GM12878 (cell line): ENCODE data around the gene MTHFD1. TPM values are rescaled to one million over a fixed set of nuclear protein-coding genes. Genes with fewer than 3 reads are reported as not detected.

Source experiments
- CEBPZ ChIP-seq: fragments of 150-350 bp; IDR thresholded peaks from 2 replicates; pipeline ENCODE4 v1.6.1; 2016; ENCODE audit warnings: low read depth, low read length
- ELK1 ChIP-seq: IDR thresholded peaks from 2 replicates; pipeline ENCODE4 v1.6.1; 2012; ENCODE audit warnings: low read depth, low read length, improper control_type of control experiment
- FOXK2 ChIP-seq: fragments of 450-650 bp; IDR thresholded peaks from 2 replicates; pipeline ENCODE4 v1.6.1; 2017; ENCODE audit warnings: mild to moderate bottlenecking, moderate library complexity
- GABPA ChIP-seq: IDR thresholded peaks from 2 replicates; pipeline ENCODE4 v1.6.1; 2014; ENCODE audit warnings: antibody characterized with exemption, low read depth, mild to moderate bottlenecking, inconsistent platforms
- HDAC2 ChIP-seq: fragments of 200-600 bp; sonication (generic); IDR thresholded peaks from 2 replicates; pipeline ENCODE4 v1.6.1; 2017
- JUNB ChIP-seq: IDR thresholded peaks from 2 replicates; pipeline ENCODE4 v1.6.1; 2016; ENCODE audit warnings: antibody characterized with exemption, mild to moderate bottlenecking
- MLLT1 ChIP-seq: fragments of 450-650 bp; IDR thresholded peaks from 2 replicates; pipeline ENCODE4 v1.6.1; 2016; ENCODE audit warnings: mild to moderate bottlenecking
- MXI1 ChIP-seq: fragments of 150-350 bp; IDR thresholded peaks from 2 replicates; pipeline ENCODE4 v1.6.1; 2011; ENCODE audit warnings: low read depth, mild to moderate bottlenecking, inconsistent platforms, low read length, improper control_type of control experiment
- MYB ChIP-seq: fragments of 150-350 bp; IDR thresholded peaks from 2 replicates; pipeline ENCODE4 v1.6.1; 2014; ENCODE audit warnings: mild to moderate bottlenecking, low read depth, low read length, borderline replicate concordance
- MYC ChIP-seq: IDR thresholded peaks from 2 replicates; pipeline ENCODE4 v1.6.1; 2011; ENCODE audit warnings: mild to moderate bottlenecking, low read length, moderate library complexity, inconsistent platforms; ENCODE audit not compliant: insufficient read depth, insufficient replicate concordance, insufficient read length, severe bottlenecking
- NR2C1 ChIP-seq: fragments of 450-650 bp; IDR thresholded peaks from 2 replicates; pipeline ENCODE4 v1.6.1; 2017; ENCODE audit warnings: antibody characterized with exemption, mild to moderate bottlenecking, moderate library complexity
- PKNOX1 ChIP-seq: fragments of 450-650 bp; IDR thresholded peaks from 2 replicates; pipeline ENCODE4 v1.6.1; 2016; ENCODE audit warnings: mild to moderate bottlenecking
- POLR2AphosphoS5 ChIP-seq: IDR thresholded peaks from 2 replicates; pipeline ENCODE4 v1.6.1; 2011; ENCODE audit warnings: mild to moderate bottlenecking, low read length, inconsistent platforms
- RELA ChIP-seq: fragments of 450-650 bp; IDR thresholded peaks from 2 replicates; pipeline ENCODE4 v1.8.0; 2014; ENCODE audit warnings: borderline replicate concordance; ENCODE audit not compliant: partially characterized antibody
- SRF ChIP-seq, 2 experiments: IDR thresholded peaks; 2 replicates each; pipeline ENCODE4 v1.6.1; 2011; ENCODE audit warnings: low read depth in 2 of 2, low read length in 2 of 2, mild to moderate bottlenecking in 1 of 2, moderate library complexity in 1 of 2
- USF2 ChIP-seq: IDR thresholded peaks from 2 replicates; pipeline ENCODE4 v1.6.1; 2011; ENCODE audit warnings: low read depth, low read length, improper control_type of control experiment, borderline replicate concordance
- ZBTB4 ChIP-seq: fragments of 450-650 bp; formaldehyde crosslinking; IDR thresholded peaks from 2 replicates; pipeline ENCODE4 v1.4.0; 2022; ENCODE audit warnings: mild to moderate bottlenecking, moderate library complexity
- polyA plus RNA-seq, 11 experiments: library from polyadenylated mRNA; depleted of rRNA in 4 of 11; unstranded in 6 of 11; stranded (reverse) in 5 of 11; fragments of >200 nt; fragmentation: Nextera tagmentation in 4 of 11; fragmentation: Illumina TruSeq in 1 of 11; extraction: Ambion mirVana in 4 of 11; extraction: Trizol in 1 of 11; gene quantifications; 1 replicate in 1 of 11; 2 replicates in 10 of 11; pipeline versions ENCODE4 v1.2.1 to v1.2.3, GENCODE V29; 2011 to 2016; ENCODE audit warnings: inconsistent platforms in 2 of 11, missing spikeins in 2 of 11, low read depth in 1 of 11
- total RNA-seq, 4 experiments: library from RNA; depleted of rRNA in 3 of 4; stranded (reverse); fragments of >200 nt in 3 of 4; fragmentation: Illumina TruSeq in 1 of 4; extraction: Trizol in 1 of 4; gene quantifications; 2 replicates each; pipeline versions ENCODE4 v1.2.1 to v1.2.3, GENCODE V29; 2013 to 2021

The MTHFD1 gene
- total and polyA plus RNA-seq, 10 of the 15 experiments (the other 5 are each of a cell fraction or from before 2014, with no cell fraction given) = 99.3 to 310 (median 173) TPM

GRCh38 chr14:64503434-64504309 is 115.5 kb downstream of the MTHFD1 start, which contains the start of gene ZBTB25 (continued):
- TF ChIP-seq MLLT1 = no peak; the same call in 1 of the 2 replicates
- no peak for TF ChIP-seq FOXK2
- no peak for TF ChIP-seq ZBTB4 (CRISPR knock-in tag)
- TF ChIP-seq MYC = peak; percentile 81
- 0 out of 4 replicates have a peak, but pooled peaks of 1 of the 2 experiments have one; percentile 4 for TF ChIP-seq SRF (IDR thresholded peaks at IDR 0.05; ENCODE audit: low read depth in 2 of 2, low read length in 2 of 2)
- TF ChIP-seq POLR2AphosphoS5 = peak; percentile 59
- no peak for TF ChIP-seq CEBPZ
- no peak for TF ChIP-seq GABPA
- no peak; the same call in 1 of the 2 replicates for TF ChIP-seq PKNOX1
- no peak for TF ChIP-seq HDAC2
- peak; percentile 75; the same call in 1 of the 2 replicates for TF ChIP-seq MXI1
- peak; percentile 98 for TF ChIP-seq RELA
- peak; percentile 74 for TF ChIP-seq USF2
- TF ChIP-seq MYB = 0 out of 2 replicates have a peak, but pooled peaks have one; percentile 22
- 0 out of 2 replicates have a peak, but pooled peaks have one; percentile 18 for TF ChIP-seq NR2C1
- no peak for TF ChIP-seq JUNB
- no peak for TF ChIP-seq ELK1
